Activated CD8-positive, alpha-beta memory T cell treated with anti-CD3 and anti-CD28 coated beads for 48 hours (primary cell): ENCODE data around the gene PHLDA3.

Source experiments
- DNase-seq, 3 experiments: peaks; one replicate each; pipeline ENCODE4 v3.0.0-alpha.2; 2020; ENCODE audit warnings: low read depth in 2 of 3, low spot score in 2 of 3

PHLDA3 gene

DNA sequence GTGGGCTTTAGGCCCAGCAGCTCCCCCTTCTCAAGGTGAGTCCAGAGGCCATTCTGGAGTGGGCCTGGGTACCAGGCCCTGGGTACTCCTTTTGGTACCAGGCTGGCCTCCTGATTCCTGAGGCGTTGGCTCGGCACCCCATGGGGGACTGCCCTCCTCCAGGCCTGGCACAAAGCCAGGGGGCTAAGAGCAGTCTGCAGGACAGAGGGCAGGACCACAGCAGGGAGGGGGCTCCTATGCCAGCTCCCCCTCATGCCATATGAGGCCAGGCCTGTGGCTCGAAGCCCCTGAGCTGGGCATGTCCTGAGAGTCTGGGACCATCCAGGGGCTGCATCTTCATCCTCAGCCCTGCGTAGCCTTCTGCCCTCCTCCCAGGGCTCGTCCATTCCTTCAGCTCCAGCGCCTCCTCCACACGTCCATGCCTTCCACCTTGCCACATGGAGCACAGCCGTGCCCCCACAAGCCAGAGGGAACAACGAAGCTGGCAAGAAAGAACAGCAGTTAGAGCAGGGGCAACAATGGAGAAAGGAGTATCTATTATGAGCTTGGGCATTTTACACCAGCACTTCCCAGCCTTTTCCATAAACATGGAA, 3.2 kb downstream of the PHLDA3 start:
- DNase-seq = no peak

DNA sequence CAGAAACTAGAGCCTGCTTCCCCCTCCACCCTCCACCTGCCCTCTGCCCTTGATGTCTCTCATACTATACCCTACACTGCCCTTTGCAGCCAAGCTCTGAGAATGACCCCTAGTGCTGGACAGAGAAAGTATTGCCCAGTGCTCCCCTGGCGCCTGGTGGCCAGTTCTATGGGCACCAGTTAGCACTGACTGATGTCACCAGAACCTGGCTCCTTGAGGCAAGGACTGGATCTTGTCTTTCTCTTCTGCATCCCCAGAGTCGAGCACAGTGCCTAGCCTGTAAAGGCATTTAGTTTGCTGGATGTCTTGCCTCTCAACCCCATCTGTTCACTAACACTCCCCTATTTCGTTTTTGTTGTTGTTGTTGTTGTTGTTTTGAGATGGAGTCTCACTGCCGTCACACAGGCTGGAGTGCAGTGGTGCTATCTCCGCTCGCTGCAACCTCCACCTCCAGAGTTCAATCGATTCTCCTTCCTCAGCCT, 5.9 kb downstream of the PHLDA3 start:
- DNase-seq = no peak

DNA sequence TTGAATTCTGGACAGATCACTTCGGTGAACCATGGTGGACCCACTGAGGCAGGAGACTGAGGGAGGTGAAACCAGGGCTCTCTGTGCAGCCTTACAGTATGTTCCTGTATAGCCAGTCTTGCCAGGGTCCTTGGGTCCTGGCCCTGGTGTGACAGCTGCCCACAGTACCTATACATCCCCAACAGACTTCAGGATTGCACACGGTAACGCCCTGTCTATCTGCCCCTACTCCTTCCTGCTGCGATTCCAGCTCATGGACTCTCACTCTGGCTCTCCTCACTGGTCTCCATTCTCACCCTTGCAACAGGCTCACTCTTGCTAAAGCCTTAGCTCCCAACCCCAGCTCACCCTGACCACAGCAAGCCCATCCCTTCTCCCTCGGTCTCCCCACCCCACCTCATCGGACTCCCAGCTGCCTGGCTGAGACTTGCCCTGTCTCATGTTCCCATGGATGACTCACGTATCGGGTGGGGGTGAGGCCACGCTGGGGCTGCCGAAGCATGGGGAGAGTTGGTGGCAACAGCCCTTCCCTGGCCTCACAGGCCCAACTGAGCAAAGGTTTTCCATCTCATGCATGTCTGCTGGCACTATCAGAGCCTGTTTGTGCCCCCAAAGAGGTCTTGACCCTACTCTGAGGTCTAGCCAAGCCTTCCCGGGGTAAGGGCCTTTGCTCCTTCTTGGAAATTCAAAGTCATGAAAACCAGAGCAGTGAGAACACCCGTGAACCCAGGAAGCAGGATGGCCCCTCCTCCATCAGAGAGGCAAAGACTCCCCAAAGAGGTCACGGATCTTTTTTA, 7.1 kb downstream of the PHLDA3 start:
- no peak for DNase-seq

DNA sequence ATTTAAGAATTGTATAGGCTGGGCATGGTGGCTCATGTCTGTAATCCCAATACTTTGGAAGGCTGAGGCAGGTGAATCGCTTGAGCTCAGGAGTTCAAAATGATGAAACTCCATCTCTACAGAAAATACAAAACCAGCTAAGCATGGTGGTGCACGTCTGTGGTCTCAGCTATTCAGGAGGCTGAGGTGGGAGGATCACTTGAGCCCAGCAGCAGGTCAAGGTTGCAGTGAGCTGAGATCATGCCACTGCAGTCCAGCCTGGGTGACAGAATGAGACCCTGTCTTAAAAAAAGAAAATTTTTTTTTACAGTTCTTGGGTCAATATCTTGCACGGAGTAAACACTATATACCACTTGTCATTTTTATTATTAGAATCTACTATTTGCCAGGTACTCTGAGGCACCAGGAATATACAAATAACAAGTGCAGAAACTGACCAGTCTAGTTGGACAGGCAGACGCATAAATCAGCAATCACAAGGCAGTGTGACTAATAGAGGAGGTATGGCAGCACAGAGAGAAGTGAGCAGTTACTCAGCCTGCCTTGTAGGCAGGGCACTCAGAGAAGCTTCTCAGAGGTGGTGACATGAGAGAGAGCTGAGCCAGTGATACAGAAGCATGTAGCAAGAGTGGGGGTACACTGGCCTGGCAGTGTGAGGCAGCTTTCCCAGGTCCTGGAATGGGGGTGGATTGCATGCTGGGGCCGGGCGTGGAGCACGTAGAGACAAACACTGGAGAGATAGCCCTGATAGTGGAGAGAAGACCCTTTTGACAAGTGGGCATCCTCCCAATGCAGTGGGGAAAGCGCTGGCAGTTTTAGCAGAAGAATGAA, 8.0 kb downstream of the PHLDA3 start:
- DNase-seq = no peak

DNA sequence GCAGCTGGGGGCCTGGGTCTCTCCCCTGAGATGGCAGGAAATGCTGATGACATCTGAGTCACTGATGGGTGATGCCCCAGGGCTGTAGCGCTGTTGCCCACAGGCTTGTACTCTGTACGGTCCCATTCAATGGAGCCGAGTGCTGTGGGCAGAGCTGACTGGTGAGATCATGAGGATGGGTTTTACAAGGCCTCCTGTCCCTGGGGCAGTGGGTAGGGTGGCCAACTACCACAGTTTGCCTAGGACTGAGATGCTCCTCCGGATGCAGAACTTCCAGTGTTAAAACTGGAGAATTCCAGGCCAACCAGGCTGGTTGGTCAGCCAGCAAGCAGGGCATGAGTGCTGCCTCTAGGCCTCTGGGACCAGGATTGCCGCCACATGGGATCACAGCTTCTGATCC, 9.2 kb downstream of the PHLDA3 start:
- no peak for DNase-seq

DNA sequence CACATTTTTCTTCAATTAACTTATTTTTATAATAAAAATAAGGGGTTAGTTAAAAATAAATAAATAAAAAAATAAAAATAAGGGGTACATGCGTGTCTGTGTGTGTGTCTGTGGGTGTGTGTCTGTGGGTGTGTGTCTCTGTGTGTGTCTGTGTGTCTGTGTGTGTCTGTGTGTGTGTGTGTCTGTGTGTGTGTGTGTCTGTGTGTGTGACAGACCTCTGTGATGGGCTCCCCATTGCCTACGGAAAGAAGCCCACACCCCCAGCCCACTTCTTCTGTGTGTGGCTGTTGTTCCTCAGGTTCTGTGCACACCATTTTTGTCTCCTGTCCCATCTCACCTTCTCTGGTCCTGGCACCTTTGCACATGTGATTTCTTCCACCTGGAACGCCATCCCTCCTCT, 9.9 kb downstream of the PHLDA3 start:
- DNase-seq = no peak

DNA sequence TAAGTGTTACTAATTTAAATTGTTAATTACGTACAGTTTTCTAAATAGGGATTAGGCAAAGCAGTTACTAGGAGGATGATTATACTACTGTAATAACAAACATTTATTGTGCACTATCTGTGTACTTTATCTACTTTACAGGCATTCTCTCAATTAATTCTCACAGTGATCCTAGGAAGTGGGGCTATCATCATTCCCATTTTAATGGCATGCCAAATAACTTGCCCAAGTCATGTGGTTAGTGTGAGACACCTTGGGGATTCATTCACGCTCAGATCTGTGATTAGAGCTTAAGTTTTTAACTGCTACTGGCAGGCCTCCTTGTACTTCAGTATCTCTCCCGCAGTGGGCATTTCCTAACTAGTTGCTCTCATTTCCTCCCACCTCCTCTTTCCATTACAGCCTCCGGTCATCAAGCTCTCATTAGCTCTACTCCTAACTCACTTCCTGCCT, 11.5 kb downstream of the PHLDA3 start:
- DNase-seq = no peak

DNA sequence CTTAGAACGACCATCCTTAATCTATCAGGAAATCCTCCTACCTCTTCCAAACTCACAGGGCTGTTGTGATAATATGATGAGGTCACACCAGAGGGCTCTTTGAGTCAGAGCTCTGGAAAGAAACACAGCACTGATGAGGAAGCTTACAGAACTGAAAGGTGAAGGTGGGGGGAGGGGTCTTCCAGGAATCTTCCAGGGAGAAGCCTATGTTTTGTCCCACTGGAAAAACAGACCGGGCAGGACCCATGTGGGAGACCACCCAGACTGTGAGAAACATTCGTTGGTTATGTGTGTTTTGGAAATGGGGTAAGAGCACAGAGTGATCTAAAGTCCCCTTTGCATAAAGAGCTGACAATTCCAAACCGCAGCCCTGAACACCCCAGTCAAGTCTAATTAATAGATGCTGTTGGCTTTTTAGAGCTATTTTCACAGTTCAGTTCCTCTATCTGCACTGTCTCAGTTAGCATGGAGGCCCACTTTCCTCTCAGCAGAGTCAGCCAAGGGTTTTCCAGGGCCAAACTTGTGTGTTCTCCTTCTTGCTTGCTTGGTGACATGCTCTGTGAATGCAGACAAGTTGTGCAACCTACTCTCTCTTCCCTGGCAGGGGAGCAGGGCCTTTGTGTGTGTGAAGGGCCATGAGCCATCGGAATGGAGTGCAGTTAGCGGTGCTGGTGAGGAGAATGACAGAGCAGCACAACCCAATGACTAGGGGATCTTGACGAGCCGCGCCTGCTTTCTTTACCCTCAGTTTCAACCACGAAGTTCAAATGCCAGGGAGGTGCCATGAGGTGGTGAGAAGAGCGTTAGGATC, 12.3 kb downstream of the PHLDA3 start:
- DNase-seq = no peak

DNA sequence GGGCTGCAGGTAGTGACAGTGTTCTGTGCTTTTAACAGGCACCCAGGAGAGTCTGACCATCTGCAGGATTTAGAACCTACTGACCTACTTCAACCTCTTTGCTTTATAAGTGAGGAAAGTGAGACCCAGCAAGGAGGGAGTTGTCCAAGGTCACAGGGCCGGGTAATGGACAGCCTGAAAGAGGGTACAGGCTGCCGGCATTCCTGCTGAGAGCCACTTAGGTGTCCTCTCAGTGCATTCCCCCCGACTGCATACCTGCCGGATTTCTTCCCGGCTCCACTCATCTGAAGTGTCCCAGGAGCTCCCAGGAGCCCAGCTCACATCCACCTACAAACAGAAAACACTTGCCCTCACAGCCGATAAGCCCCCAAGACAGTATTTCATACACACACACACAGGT, 13.9 kb downstream of the PHLDA3 start:
- DNase-seq = no peak

DNA sequence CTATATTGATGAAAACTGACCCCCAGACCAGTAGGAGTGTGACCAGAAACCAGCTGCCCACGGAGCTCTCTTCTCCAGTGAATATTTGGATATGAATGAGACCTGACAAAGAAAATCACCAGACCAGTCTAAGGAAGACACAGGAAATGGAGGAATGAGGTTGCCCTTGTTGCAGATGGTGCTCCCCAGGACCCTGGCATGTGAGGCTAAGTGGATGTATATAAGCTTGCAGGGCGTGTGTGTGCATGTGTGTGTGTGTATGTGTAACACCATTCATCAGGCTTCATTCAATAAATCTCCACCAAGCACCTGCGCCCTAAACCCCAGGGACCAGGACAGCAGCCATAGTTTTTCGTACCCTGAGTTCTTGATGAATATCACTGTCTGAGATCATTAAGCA, 14.4 kb downstream of the PHLDA3 start:
- no peak for DNase-seq

DNA sequence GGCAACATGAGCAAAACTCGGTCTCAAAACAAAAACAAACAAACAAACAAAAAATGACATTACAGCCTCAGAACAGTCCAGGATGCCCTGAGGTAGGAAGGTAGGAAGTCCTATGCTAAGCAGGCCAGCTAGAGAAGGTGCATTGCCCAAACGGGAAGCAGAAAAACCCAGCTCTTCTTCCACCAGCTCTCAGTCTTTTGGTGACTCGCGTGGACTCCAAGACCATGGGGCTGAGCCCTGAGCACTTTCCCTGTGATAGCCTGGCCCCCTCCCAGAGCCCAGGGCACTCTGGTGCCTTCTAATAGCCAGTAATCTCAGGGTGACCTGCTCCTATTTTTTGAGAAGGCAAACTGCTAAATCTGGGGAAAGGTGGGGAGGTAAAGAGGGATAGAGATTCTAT, 16.1 kb downstream of the PHLDA3 start:
- no peak for DNase-seq

DNA sequence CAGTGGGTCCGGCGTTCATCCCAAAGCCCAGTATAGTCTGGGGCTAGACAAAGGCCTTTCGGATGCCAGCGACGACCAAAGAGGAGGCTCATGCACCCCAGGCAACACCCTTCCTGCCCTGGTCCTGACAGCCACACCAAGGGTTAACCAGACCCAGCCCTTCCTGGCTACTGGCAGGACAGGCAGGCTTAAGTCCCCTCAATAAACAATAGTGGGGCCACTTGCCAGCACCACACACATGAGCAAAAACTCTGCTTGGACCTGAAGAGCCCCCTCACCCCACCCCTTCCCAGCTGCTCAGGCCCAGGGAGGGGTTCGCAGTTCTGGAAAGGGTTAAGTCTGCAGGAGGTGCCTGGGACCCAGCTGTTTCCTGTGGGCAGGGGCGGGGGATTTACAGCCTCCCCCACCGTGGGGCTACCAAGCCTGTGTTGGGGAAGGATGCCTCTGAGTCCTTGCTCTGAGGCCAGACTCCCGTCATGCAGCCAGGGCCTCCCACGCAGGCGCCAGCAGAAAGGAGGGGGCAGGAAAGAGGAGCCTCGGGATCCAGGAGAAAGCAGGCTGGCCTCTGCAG, 18.2 kb downstream of the PHLDA3 start:
- no peak for DNase-seq

DNA sequence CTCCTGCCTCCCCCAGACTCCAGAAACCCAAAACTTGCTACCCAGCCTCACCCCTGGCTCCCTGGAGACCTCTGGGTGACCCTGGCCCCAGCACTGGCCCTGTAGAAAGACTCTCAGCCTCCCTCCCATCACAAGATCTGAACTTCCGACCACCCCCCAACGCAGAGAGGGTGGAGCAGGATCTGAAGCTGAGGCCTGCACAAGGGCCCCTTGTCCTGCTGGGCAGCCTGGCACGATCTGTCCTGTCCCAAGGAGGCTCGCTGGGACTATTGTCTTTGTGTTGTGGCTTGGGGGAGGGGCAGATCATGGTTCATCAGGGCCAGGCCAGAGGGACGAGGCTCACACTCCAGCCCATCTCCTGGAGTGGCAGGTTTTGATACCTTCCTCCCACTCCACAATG, 20.0 kb downstream of the PHLDA3 start:
- DNase-seq = no peak

DNA sequence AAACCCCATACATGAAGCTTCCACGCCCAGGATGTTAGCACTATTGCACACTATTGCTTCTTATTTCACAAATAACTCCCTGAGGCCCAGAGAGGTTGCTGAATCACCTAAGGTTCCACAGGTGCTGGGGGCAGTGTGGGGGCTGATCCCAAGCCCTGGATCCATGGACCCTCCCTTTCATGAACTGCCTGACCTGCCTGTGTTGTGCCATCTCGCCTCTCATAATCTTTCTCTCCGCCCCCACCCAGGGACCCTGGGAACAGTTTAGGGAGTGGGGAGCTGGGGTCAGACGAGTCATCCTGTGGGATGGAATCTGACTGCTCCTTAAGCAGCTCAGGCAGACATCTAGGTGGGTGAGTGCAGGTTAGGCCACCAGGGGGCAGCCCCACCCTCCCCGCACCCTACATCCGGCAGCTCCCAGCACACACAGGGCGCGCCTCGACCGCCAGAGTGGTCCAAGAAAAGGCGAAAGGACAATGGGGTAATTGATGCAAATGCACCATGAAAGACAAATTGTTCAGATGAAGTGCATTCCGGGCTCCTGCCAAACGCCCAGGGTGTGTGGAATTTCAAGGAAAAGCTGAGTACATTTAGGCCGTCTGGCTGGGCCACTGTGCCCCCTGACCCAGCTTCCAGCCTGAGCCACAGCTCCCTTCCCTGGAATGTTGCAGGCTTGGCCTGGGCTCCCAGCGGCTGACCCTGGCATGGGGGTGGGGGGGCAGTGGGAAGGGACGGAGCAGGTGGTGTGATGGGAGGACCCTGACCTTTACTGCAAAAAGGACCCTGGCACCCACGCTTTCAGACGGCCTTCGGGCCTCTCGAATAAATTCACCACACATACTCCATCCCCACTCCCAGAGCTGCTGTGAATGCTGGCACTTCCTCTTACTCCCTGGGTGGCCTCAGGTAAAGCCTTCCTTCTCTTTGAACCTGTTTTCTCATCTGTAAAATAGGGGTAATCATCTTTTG, 20.8 kb downstream of the PHLDA3 start:
- peak in 1 of 3 experiments; percentile 36 for DNase-seq

DNA sequence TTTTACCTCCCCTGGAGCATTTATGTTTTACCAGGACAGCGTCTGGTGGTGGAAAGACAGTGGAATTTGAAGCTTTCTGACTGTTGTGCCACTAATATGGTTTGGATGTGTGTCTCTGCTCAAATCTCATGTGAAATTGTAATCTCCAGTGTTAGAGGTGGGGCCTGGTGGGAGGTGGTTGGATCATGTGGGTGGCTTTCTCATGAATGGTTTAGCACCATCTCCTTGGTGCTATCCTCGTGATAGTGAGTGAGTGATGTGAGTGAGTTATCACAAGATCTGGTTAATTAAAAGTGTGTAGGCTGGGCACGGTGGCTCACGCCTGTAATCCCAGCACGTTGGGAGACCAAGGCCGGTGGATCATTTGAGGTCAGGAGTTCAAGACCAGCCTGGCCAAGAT, 23.7 kb downstream of the PHLDA3 start:
- no peak for DNase-seq

DNA sequence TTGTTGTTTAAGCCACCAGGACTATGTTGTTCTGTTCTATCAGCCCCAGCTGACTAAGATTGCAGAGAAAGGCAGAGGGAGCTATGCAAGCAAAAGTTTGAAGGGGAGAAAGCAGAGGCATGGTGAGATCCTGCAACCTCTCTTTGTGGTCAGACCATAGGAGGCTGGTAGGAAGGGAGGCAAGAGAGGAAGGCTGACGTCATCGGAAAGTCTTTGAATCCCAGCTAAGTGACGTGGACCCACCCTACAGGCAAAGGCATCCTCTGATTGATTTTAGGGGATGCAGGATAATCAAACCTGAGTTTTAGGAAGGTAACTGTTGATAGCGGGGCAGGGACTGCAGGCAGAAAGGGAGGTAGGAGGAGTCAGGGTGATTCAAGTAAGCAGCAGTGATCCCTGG, 24.2 kb downstream of the PHLDA3 start:
- DNase-seq = no peak

DNA sequence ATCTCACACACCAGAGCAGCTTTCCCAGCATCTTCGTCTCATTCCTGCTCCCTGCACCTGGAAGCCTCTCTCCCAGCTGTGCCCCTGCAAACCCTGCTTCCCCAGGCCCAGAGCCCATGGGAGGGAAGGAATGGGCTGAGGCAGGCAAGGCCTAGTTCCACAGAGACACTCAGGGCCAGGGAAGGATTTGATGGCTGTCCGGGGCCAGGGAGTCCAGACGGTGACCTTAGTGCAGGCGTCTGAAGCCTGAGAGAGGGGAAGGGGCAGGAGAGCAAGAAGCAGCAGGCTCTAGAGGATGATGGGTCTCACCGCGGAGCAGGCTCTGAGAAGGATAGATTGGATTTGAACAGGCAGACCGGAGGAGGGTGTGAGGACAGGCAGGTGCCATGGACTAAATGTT, 25.2 kb downstream of the PHLDA3 start:
- no peak for DNase-seq

DNA sequence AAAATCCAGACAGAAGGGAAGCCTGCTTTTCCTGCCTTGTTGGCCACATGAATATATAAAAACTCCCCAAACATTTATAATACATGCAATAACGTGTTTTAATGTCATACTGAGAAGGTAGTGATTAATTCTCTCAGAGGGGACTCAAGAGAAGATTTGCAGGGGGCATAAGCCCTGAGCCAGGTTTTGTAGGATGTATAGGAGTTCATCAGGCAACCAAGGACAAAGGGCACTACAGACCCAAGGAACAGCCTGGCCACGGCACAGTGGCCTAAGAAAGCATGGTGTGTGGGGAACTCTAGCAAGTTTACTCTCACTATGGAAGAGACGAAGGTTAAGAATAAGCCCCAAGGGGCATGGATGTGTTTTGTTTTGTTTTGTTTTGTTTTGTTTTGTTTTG, 32.0 kb downstream of the PHLDA3 start:
- no peak for DNase-seq

DNA sequence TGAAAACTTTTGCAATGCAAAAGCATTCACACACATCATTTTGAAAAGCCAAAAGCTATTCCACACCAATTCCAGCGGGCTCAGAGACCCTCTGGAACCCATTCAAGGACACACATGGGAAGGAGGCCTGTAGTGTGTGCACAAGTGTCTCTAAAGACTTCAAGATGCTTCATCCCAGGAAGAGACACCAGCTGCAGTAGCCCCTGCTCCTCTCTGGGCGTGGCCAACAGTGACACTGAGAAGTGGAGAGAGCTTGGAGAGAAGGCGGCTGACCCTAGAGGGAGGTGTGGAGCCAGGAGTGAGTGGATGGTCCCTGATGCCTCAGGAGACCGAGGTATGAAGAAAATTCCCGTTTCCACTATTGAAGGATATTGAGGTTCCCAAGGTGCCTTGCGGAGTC, 32.6 kb downstream of the PHLDA3 start:
- no peak for DNase-seq

DNA sequence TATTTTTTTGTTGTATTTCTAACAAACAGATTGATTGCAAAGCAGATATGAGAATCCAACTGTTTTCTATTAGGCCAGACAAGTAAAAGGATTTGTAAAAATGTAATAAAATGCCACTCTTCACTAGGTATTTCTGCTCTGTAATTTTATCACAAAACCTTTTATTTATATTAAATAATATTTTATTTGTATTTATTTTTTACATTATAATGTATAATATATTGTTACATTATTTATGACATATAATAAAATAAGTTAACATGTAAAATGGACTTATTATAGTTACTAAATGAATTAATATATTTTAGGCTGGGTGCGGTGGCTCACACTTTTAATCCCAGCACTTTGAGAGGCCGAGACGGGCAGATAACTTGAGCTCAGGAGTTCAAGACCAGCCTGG, 34.7 kb downstream of the PHLDA3 start:
- DNase-seq = no peak
